ENCODE results near the gene CENPT.

CENPT gene

DNA sequence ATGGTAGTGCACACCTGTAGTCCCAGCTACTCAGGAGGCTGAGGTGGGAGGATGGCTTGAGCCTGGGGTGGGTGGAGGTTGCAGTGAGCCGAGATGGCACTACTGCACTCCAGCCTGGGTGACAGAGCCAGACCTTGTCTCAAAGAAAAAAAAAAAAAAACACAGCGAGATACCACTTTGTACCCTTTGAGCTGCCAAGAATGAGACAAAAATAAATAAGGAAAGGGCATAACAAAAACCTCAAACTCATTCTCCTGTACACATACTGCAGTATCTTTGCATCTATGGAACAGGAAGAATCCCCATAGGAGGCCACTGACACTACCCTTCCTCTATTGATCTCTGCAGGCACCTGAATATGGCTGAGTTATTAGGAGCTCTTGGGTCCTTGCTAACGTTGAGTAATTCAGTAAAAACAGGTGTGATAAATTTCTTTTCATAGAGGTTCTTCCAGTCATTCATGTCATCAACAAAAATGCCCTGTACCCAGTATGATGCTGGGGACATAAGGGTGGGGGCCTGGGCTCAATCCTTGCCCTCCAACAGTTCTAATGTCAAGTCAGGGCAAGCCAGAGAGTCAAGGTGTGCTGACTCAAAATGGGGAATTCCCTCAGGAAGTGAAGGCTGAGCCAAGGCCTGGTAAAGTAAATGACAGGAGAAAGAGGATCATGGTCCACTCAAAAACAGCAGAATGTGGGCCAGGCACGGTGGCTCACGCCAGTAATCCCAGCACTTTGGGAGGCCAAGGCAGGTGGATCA is 68.1 kb downstream of the CENPT start:
- DNase-seq (ENCODE audit: extremely low spot score, insufficient read length, low read depth) (no peak), FAIRE-seq (no peak)
